ENCODE data around the gene CDK17. TPM values are rescaled to one million over a fixed set of nuclear protein-coding genes. Genes with fewer than 3 reads are reported as not detected.
"Not testable (repeated sequence)": the region's sequence is repeated elsewhere in the genome, so short reads cannot be mapped to it uniquely, and the experiment has no call there.

CDK17 gene
- total RNA-seq, 1 donor from 2014 or later, result 46.2 TPM

DNA sequence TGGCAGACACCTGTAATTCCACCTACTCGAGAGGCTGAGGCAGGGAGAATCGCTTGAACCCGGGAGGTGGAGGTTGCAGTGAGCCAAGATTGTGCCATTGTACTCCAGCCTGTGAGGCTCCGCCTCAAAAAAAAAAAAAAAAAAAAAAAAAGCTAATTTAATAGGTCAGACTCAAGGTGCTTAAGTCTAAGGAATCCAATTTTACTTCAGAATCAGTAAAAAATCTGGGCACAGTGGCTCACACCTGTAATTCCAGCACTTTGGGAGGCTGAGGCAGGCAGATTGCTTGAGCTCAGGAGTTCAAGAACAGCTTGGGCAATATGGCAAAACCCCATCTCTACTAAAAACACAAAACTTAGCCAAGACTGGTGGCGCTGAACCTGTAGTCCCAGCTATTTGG, 7.0 kb downstream of the CDK17 start:
- not testable (repeated sequence) for DNase-seq (ENCODE audit: low spot score)

DNA sequence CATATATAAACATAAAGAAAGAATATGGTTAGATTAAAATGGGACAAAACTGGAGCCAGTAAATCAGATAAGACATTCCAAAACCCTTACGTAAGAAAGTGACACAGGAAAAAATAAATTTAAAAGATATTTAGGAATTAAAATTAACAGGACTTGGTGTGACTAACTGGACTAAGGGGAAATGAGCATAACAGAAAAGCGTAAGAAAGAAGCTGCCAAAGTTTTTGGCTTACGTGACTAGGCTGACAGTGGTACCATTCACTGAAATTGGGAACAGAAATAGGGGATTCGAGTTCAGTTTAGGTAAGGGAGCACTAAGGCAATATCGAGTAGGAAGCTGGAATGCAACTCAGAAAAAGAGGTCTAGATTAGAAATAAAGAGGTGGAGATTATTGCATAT, 7.8 kb downstream of the CDK17 start:
- DNase-seq (ENCODE audit: low spot score), result no peak

DNA sequence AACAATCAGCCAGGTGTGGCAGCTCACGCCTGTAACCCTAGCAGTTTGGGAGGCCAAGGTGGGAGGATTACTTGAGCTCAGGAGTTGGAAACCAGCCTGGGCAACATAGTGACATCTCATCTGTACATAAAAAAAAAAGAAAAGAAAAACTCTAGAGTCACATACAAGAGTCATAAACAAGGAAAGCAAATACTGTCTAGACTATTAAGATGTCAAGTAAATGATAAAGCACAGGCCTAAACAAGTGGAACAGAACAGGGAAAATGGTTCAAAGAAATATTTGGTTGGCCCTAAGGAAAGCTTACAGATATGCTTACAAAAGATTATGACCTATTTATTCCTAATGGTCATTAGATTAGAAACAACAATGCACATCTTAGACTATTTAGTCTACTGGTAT, 12.3 kb downstream of the CDK17 start:
- no peak for DNase-seq (ENCODE audit: low spot score)

DNA sequence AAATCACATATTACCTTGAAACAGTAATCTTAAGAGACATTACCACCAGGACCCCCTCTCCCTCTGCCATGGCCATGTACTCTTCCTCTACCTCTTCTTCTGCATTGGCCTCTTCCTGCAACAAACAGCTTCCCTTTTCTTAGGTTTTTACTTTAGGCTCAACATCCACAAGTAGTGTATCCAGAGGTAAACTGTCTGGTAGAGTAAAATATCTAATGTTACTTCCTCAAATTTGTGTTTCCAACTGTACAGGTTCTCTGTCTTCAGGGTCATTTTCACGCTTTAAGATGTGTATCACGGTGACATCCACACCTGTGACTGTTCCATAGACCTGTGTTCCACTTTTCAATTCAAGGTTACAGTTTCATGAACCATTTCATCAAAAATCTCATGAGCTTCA, 13.4 kb downstream of the CDK17 start:
- no peak for DNase-seq (ENCODE audit: low spot score)

DNA sequence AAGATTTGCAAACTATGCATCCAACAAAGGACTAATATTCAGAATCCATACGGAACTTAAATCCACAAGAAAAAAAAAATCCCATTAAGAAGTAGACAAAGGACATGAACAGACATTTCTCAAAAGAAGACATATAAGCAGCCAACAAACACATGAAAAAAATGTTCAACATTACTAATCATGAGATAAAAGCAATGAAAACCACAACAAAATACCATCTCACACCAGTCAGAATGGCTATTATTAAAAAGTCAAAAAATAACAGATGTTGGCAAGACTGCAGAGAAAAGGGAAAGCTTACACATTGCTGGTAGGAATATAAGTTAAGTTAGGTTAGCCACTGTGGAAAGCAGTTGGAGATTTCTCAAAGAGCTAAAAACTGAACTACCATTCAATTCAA, 16.2 kb downstream of the CDK17 start:
- DNase-seq (ENCODE audit: low spot score), result no peak

DNA sequence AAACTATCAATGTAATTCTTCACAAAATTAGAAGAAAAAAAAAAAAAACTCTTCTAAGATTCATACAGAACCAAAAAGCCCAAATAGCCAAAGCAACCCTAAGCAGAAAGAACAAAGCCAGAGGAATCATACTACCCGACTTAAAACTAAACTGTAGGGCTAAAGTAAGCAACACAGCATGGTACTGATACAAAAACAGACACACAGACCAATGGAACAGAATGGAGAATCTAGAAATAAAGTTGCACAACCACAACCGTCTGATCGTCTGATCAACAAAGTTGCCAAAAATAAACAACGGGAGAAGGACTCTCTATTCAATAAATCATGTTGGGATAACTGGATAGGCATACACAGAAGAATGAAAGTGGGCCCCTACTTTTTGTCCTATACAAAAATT, 16.9 kb downstream of the CDK17 start:
- no peak for DNase-seq (ENCODE audit: low spot score)

DNA sequence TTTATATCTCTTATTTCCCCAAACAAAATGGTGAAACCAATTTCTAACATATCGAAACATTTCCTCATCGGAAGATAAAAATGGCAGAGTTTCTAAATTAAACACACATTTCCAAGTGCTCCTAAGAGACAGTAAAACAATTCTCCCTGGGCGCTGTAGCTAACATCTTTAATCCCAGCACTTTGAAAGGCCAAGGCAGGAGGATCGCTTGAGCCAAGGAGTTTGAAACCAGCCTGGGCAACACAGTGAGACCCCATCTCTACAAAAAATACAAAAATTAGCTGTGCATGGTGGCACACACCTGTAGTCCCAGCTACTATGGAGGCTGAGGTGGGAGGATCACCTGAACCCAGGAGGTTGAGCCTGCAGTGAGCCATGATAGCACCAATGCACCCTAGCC, 20.5 kb downstream of the CDK17 start:
- not testable (repeated sequence) for DNase-seq (ENCODE audit: low spot score)

DNA sequence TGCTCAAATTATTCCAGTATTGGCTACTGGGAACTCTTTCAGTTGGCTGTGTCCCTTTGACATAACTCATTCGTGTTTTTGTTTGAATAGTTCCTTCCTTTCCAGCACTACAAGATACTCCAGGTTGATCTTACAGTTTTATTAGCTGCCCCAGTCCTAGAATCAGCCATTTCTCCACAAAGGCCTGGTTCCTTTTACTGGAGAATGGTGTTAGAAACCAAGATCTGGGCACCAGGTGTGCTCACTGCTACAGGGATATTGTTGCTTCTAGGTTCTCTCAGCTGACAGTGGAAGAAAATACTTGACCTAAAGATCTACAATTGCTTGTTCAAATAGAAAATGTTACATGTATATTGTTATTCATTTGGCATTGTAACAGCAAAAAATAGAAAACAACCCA, 21.9 kb downstream of the CDK17 start:
- DNase-seq (ENCODE audit: low spot score), result no peak

DNA sequence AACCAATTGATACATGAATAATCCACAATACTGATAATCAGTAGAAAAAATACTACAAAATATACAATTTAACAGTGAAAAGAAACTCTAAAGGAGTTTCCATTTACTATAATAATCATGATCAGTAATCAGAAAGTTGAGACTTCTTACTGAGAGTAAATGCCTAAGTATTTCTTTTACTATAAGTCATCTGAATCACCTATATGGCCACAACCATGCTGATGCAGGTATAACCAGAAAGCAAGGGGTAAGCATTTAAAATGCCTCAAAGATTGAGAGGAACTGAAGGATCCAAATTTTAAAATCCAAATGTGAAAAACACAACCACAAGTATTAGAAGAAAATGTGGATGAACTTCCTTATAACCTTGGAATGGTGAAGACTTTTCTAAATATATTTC, 23.4 kb downstream of the CDK17 start:
- DNase-seq (ENCODE audit: low spot score), result no peak

DNA sequence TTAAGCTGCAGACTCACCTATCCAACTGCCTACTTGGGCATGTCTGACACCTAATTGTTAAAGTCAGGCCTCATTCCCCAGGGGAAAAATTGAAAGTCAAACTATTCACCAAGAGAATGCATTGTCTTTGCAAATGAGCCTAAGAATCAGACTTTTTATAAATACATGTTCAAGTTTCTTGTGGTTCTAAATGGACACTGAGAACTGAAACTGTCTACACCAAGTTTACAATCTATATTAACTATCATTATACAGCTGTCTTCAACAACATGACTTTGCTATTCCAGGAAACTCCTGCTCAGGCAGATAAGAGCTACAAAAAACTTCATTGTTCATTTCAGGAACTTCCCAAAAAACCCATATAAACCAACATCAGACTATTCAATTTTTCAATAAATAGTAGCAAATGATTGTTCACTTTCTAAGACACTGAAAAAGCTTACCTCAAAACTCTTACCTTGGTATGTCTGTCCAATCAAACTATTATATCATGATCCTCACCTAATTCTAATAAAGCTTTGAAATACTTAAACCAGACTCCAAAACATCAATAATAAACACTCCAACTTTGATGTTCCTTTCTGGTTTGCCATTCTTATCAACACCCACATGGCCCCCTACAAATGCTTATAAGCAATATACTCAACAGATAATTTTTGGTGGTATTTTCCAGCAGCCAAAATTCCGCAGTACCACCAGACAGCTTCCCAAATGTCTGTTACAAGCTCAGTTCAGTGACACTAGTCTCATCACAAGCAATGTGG, 24.2 kb downstream of the CDK17 start:
- no peak for DNase-seq (ENCODE audit: low spot score)

DNA sequence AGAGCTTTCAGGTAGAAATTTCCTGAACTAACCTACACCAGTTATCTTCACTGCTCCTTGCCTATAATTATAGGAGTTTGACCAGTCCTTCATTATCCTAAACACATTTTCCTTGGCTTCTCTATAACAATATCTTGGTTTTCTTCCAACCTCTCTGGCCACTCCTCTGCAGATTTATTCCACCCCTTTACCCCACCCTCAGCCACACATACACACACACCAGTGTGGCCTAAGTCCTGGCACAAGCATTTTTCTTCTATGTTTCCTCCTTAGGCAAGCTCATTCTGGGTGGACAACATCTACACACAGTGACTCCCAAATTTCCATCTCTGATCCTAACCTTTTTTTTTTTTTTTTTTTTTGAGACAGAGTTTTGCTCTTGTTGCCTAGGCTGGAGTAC, 25.1 kb downstream of the CDK17 start:
- DNase-seq (ENCODE audit: low spot score), result no peak

DNA sequence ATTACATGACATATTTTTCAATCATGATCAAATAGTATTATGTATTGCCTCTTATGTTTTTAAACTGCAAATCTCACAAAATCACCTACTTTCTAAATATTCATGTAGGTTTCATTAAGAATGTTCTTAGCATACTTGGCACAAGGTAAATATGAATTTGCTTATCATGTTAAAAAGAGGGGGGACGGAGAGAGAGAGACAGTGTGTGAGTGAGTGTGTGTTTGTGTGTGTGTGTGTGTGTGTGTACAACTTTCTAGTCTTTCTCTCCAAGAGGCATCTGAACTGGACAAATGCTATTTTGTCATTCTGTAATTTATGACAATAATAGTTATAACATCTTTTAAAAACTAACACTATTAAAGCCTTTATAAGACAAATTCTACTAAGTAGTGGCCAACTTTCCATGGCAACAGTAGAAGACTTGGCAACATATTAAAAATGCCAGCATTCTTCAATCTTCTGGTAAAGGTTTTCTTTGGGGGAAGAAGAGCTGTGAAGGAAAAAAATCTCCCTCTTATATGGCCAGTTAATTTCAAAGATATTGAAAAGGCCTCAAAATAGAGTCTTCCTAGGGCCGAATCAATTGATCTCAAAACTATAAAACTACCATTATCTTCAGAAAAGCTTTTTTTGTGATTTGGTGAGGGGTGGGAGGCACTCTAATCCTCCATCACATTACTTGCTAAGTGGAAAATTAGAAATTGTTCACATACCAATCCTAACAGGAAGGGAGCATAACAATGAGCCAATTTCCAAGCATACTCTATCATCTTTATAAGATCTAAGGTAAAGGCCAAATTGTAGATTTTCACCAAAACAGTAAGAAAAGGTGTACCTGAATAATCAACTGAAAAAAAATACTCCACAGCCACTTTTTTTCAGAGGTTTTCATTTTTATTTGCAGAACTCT, 28.2 kb downstream of the CDK17 start:
- DNase-seq (ENCODE audit: low spot score), result no peak

DNA sequence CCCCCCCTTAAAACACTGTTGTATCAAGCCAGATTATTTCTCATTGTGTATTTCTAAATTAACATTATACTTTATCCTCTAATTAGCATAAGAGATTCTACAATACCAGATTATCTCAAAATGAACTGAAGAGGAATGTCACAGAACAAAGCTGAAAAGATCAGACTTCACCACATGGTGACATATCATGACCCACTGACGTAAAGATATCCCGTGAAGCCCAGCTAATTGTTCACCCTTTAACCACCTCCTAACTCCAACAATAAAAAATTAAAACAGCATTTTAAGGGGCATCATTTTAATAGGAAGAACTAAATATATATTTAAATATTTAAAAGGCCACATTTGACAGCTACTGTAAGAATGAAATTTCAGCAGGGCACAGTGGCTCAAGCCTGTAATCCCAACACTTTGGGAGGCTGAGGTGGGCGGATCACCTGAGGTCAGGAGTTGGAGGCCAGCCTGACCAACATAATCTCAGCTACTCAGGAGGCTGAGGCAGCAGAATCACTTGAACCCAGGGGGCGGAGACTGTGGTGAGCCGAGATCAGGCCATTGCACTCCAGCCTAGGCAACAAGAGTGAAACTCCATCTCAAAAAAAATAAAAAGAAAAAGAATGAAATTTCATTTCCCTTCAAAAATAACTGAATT, 29.0 kb downstream of the CDK17 start:
- no peak for DNase-seq (ENCODE audit: low spot score)

DNA sequence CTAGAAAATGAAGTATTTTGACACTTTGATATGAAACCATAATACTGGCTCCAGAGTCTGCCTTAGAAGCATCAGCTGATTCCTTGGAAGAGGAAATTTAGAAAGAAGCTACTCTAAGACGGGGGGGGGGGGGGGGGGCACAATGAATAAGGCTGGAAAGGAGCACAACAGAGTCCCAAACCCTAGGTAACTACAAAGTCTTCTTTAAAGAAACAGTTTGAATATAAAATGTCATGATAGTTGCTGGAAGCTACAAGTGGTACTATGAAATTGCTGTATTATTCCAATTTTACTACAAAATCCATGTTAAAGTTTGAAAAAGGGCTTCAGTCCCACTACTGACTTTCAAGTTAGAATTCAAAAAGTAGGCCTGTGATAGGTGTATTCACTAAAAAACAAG, 31.6 kb downstream of the CDK17 start:
- no peak for DNase-seq (ENCODE audit: low spot score)

DNA sequence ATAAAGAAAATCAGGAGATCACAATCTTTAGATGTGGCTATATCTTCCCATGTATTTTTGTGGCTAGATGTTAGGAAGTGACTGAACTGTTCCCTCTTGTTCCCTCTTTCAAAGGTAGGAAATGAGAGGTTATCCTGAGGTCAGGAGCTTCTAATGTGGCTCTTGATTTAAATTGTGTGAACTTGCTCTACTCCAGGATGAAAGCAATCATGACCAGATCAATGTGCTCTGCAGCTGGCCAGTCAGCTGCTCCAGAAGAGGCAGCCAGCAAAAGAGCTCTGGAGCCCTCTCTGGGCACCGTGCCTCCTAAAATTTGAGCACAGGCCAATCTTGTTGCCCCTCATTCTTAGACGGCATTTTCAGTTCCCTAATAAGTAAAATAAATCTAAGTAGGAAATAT, 32.0 kb downstream of the CDK17 start:
- no peak for DNase-seq (ENCODE audit: low spot score)

DNA sequence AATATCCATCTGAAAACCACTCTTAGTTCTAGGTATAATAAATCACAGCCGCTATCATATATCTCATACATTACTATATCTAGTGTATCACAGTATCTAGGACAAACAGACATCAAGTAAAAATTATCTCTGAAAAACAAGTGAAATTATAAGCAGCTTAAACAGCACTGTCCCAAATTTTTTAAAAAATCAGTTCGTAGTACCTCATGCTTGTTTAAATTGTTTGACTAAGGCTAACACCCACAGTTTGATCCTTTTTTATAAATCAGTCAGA, 33.9 kb downstream of the CDK17 start:
- no peak for DNase-seq (ENCODE audit: low spot score)

DNA sequence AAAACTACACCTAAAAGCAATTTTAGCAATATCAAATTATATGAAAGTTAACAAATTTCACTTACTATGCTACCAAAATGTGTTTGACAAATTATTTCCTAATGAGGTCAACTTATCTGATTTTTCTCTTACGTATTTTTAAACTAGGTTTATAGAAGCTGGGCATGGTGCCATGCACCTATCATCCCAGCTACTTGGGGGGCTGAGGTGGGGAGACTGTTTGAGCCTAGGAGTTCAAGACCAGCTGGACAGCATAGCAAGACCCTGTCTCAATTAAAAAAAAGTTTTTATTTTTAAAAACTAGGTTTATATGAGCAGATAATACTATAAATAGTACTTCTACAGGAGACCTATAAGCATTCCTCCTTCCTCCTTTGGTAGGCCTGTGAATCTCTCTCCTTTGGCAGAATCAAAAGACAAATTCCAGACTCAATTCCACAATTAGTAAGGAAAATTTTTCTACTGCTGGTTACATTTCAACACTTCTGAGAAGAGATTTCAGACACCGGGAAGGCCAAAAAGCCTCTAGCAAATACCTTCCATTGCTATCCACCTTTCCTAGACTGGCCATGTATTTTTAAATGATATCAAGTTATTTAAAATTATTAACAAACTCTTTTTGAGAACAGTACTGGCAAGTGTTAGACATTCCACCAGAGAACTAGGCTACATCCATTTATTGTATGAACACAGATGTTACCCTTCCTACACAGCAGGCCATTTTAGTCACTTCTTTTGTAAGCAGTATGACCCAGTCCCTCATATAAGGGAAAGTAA, 34.4 kb downstream of the CDK17 start:
- DNase-seq (ENCODE audit: low spot score), result no peak

DNA sequence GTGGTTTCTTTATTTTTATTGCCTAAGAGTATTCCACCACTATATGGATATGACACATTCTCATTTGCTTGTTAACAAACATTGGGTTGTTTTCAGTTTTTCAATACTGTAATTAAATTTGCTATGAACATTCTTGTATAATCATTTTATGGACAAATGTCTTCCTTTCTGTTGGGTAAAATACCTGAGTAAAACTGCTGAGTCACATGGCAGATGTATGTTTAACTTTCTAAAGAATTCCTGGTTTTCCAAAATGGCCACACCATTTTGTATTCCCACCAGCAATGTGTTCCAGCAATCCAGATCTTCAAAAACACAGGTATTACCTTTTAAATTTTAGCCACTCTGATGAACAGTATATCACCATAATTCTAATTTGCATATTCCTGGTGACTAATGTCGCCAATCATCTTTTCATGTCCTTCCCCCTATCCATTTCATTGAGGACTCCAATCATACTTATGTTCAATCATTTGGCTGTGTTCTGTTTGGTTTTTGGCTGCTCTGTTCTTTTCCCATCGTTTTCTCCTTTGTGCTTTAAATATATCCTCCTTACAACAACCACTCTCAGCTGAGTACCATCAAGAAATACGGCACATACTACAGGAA, 36.0 kb downstream of the CDK17 start:
- DNase-seq (ENCODE audit: low spot score), result no peak

DNA sequence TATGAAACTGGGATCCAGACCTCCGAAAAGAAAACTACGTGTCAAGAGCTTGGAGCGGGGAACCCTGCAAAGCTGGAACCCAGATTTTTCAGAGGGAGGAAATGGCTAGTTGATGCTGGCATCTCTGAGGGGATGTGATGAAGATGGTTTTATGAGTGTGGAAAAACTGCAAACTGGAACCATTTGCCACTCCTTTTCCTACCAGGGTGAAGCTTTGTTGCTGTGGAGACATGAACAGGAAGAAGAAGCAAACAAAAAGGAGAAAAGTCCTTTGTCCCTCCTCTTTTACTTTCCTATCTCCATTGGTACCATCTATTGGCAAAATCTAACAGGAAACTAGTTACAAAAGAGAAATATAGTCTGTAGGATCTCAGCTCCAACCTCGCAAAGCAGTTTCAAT, 39.2 kb downstream of the CDK17 start:
- DNase-seq (ENCODE audit: low spot score), result no peak

DNA sequence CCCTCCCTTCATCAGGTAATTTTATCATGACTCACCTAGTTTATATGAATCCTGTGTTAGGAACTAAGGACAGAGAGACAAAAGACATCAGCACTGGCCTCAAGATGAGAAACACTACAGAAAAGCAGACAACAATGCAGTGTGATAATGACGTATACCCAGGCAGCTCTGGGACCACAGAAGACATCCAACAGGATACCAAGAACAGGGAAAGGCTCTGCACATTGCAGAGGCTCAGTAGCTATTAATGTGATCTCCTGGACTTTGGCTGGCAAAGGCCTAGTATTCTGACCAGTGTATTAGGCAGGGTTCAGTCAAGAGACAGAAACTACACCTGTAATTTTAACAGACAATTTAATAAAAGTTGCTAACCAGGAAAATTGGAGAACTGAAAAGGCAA, 39.7 kb downstream of the CDK17 start:
- no peak for DNase-seq (ENCODE audit: low spot score)

DNA sequence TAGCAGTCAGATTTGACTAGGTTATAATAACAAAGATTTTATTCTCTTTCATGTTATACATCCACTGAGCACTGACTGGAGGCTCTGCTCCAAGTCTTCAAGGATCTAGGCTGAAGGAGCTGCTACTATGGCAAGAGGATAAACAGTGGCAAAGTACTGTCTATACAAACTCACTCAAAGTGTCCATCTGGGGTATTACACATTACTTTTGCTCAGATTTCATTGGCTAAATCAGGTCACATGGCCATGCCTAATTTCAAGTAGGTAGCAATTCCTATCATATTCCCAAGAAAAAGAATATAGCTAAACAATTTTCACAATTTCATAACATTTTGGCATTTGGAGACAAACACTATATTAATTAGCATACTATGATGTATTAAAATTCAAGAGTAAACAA, 40.9 kb downstream of the CDK17 start:
- DNase-seq (ENCODE audit: low spot score), result no peak

All from mesenteric fat pad (tissue), 1 donor.